Activated B cell treated with CpG ODN at 0.5 μM for 24 hours (primary cell): ENCODE data around the gene OR6K3. TPM values are rescaled to one million over a fixed set of nuclear protein-coding genes. Genes with fewer than 3 reads are reported as not detected.

ENCODE experiments used
- ATAC-seq: fragments of 200-7000 bp; cut with Tn5 transposase; one replicate; pipeline ENCODE4 v1.10.0; 2021; ENCODE audit warnings: low read depth, mild to moderate bottlenecking, moderate library complexity
- CTCF ChIA-PET: fragments of 350-600 bp; sonication (Branson Sonifier 250); formaldehyde crosslinking; loops from one replicate; lab custom pipeline; 2021; ENCODE audit warnings: antibody characterized with exemption; lab: Charles Lee
- POLR2A ChIA-PET: fragments of 350-600 bp; sonication (Branson Sonifier 250); formaldehyde crosslinking; loops from one replicate; lab custom pipeline; 2021; ENCODE audit warnings: antibody characterized with exemption; lab: Charles Lee
- DNase-seq: peaks from one replicate; pipeline ENCODE4 v3.0.0; 2022
- H3K27ac Mint-ChIP-seq: one replicate; pipeline ENCODE4 v1.8.0; 2020; ENCODE audit warnings: mixed read lengths
- H3K27me3 Mint-ChIP-seq: one replicate; pipeline ENCODE4 v1.8.0; 2021; ENCODE audit warnings: mixed read lengths
- H3K36me3 Mint-ChIP-seq: one replicate; pipeline ENCODE4 v1.8.0; 2021; ENCODE audit warnings: low read depth, mixed read lengths
- H3K4me1 Mint-ChIP-seq: one replicate; pipeline ENCODE4 v1.8.0; 2021; ENCODE audit warnings: mixed read lengths
- H3K4me3 Mint-ChIP-seq: one replicate; pipeline ENCODE4 v1.8.0; 2020; ENCODE audit warnings: mild to moderate bottlenecking, mixed read lengths
- H3K9me3 Mint-ChIP-seq: one replicate; pipeline ENCODE4 v1.8.0; 2020; ENCODE audit warnings: mixed read lengths
- CTCF ChIP-seq: fragments of 200-600 bp; IDR thresholded peaks from one replicate; pipeline ENCODE4 v1.8.0; 2022; ENCODE audit warnings: antibody characterized with exemption, mild to moderate bottlenecking
- intact Hi-C: fragments of 100-400 bp; cut with micrococcal nuclease; formaldehyde crosslinking; loops from one replicate; pipeline ENCODE4 v1.15.1; 2024
- total RNA-seq: library from RNA; stranded (reverse); gene quantifications from 2 replicates; pipeline ENCODE4 v1.2.3, GENCODE V29; 2022

OR6K3 gene
- total RNA-seq, 1 donor from 2014 or later = not detected

GRCh38 chr1:158681606-158682005, 38.9 kb downstream of the OR6K3 start:
- ChIA-PET POLR2A (no interaction called here), CTCF (no interaction called here)
- Mint-ChIP-seq H3K4me1 (no peaks in the 10 kb centered on the region), H3K27me3 (peaks cover 28% of the 10 kb centered on the region), H3K9me3 (no peaks in the 10 kb centered on the region), H3K27ac (no peak overlapping the region), H3K4me3 (no peak overlapping the region), H3K36me3 (no peaks in the 10 kb centered on the region)
- intact Hi-C loops = no loop called here
- no peak for DNase-seq
- no peak for ATAC-seq
- TF ChIP-seq CTCF = no peak

GRCh38 chr1:158679289-158679688, 41.2 kb downstream of the OR6K3 start:
- no peaks in the 10 kb centered on the region for H3K4me1 Mint-ChIP-seq
- POLR2A ChIA-PET = no interaction called here
- no peak for TF ChIP-seq CTCF
- H3K27ac Mint-ChIP-seq = no peak overlapping the region
- peaks cover 16% of the 10 kb centered on the region for H3K27me3 Mint-ChIP-seq
- no peak overlapping the region for H3K4me3 Mint-ChIP-seq
- CTCF ChIA-PET = no interaction called here
- DNase-seq (no peak), ATAC-seq (no peak)
- no peaks in the 10 kb centered on the region for H3K36me3 Mint-ChIP-seq
- no peaks in the 10 kb centered on the region for H3K9me3 Mint-ChIP-seq
- intact Hi-C loops = no loop called here

- H3K27ac Mint-ChIP-seq = no peak overlapping the region
- no peaks in the 10 kb centered on the region for H3K4me1 Mint-ChIP-seq
- H3K4me3 Mint-ChIP-seq = no peak overlapping the region
- ChIA-PET CTCF (no interaction called here), POLR2A (no interaction called here)
- H3K27me3 Mint-ChIP-seq = peaks cover 6% of the 10 kb centered on the region
- TF ChIP-seq CTCF = no peak
- no peak for DNase-seq
- no peak for ATAC-seq
- no peaks in the 10 kb centered on the region for H3K36me3 Mint-ChIP-seq
- intact Hi-C loops = no loop called here
- H3K9me3 Mint-ChIP-seq = no peaks in the 10 kb centered on the region
Measured at GRCh38 chr1:158675563-158676323, 44.8 kb downstream of the OR6K3 start.

GRCh38 chr1:158674302-158674701, 46.2 kb downstream of the OR6K3 start:
- H3K27ac Mint-ChIP-seq = no peak overlapping the region
- CTCF ChIA-PET = no interaction called here

More at GRCh38 chr1:158674302-158674701, 46.2 kb downstream of the OR6K3 start:
- POLR2A ChIA-PET = no interaction called here
- H3K9me3 Mint-ChIP-seq = no peaks in the 10 kb centered on the region
- no peak for ATAC-seq
- no peaks in the 10 kb centered on the region for H3K4me1 Mint-ChIP-seq
- no peak overlapping the region for H3K4me3 Mint-ChIP-seq
- no peak for DNase-seq
- H3K36me3 Mint-ChIP-seq = no peaks in the 10 kb centered on the region
- H3K27me3 Mint-ChIP-seq = peaks cover 6% of the 10 kb centered on the region
- intact Hi-C loops = no loop called here
- TF ChIP-seq CTCF = no peak

Other genes starting within 250 kb of the OR6K3 start
- not detected in 2 replicates for gene OR10R2, start 248.5 kb downstream of the OR6K3 start, total RNA-seq
- not detected in 2 replicates for gene OR6Y1, start 166.3 kb downstream of the OR6K3 start, total RNA-seq
- not detected in 2 replicates for gene OR6P1, start 150.1 kb downstream of the OR6K3 start, total RNA-seq
- not detected in 2 replicates for gene OR10X1, start 140.8 kb downstream of the OR6K3 start, total RNA-seq
- gene OR10Z1, start 115.5 kb downstream of the OR6K3 start, total RNA-seq = not detected in 2 replicates
- gene SPTA1, start 34.0 kb downstream of the OR6K3 start, total RNA-seq = not detected in 2 replicates
- gene OR6K2, start 20.1 kb downstream of the OR6K3 start, total RNA-seq = not detected in 2 replicates
- gene OR6K6, start 34.0 kb upstream of the OR6K3 start, total RNA-seq = not detected in 2 replicates
- not detected in 2 replicates for gene OR6N1, start 51.5 kb upstream of the OR6K3 start, total RNA-seq
- not detected in 2 replicates for gene OR6N2, start 60.5 kb upstream of the OR6K3 start, total RNA-seq
- gene MNDA, start 110.6 kb upstream of the OR6K3 start, total RNA-seq = 14.2 and 17.3 TPM in 2 replicates
- gene PYHIN1, start 210.8 kb upstream of the OR6K3 start, total RNA-seq = 5.4 and 5.8 TPM in 2 replicates